AG09319 (cell line): ENCODE results near the gene STX18.

Source experiments
- DNase-seq: peaks from one replicate; pipeline ENCODE4 v3.0.0-alpha.2; 2010; ENCODE audit warnings: low read depth; ENCODE audit errors: extremely low read depth
- CTCF ChIP-seq: IDR thresholded peaks from 2 replicates; pipeline ENCODE4 v1.5.1; 2011; ENCODE audit warnings: low read depth, mild to moderate bottlenecking, inconsistent platforms, low read length, moderate library complexity

STX18 gene

GRCh38 chr4:4407299-4408131 is 134.3 kb downstream of the STX18 start:
- TF ChIP-seq CTCF = no peak
- DNase-seq = no peak

GRCh38 chr4:4406455-4407298 is 135.2 kb downstream of the STX18 start:
- DNase-seq = no peak
- no peak for TF ChIP-seq CTCF

- TF ChIP-seq CTCF = no peak
Measured at GRCh38 chr4:4405358-4405962, 136.4 kb downstream of the STX18 start.

GRCh38 chr4:4402966-4403365 is 138.9 kb downstream of the STX18 start:
- TF ChIP-seq CTCF = no peak
- no peak for DNase-seq

More at GRCh38 chr4:4405358-4405962, 136.4 kb downstream of the STX18 start:
- no peak for DNase-seq

GRCh38 chr4:4401036-4401435 is 140.8 kb downstream of the STX18 start:
- no peak for TF ChIP-seq CTCF
- DNase-seq = no peak

GRCh38 chr4:4398430-4398829 is 143.4 kb downstream of the STX18 start:
- TF ChIP-seq CTCF = no peak
- no peak for DNase-seq

GRCh38 chr4:4397441-4397819 is 144.4 kb downstream of the STX18 start:
- no peak for TF ChIP-seq CTCF
- DNase-seq = no peak
